GM12878 (cell line): ENCODE measurements around the gene PRKAG2. TPM values are rescaled to one million over a fixed set of nuclear protein-coding genes. Genes with fewer than 3 reads are reported as not detected.

Experiments used
- ATAC-seq: fragments of 200-7000 bp; cut with Tn5 transposase; 3 replicates; pipeline ENCODE4 v1.9.1; 2020; ENCODE audit warnings: mild to moderate bottlenecking, moderate library complexity
- BruUV-seq: library from RNA; stranded (reverse); fragments of 400-500 nt; replicated peaks from 2 replicates; lab custom pipeline; 2021; lab: Mats Ljungman, UMichigan
- CTCF ChIA-PET: fragments of 300-600 bp; sonication (Branson Sonifier 250); formaldehyde crosslinking; extraction: SDS; loops from one replicate; lab custom pipeline; 2021; ENCODE audit warnings: inconsistent platforms; lab: Yijun Ruan, JAX
- POLR2A ChIA-PET: fragments of 350-600 bp; formaldehyde crosslinking; extraction: SDS; loops from one replicate; lab custom pipeline; 2021; ENCODE audit warnings: inconsistent platforms; lab: Charles Lee
- RAD21 ChIA-PET: fragments of 300-600 bp; sonication (Branson Sonifier 250); formaldehyde crosslinking; loops from one replicate; lab custom pipeline; 2023; ENCODE audit warnings: antibody characterized with exemption; ENCODE audit not compliant: unreplicated experiment; lab: Charles Lee
- SMC1A ChIA-PET: fragments of 300-600 bp; sonication (Branson Sonifier 250); formaldehyde crosslinking; loops from one replicate; lab custom pipeline; 2023; ENCODE audit not compliant: unreplicated experiment, uncharacterized antibody; lab: Charles Lee
- DNase-seq: peaks from one replicate; pipeline ENCODE4 v3.0.0-alpha.2; 2011; ENCODE audit warnings: low read depth, low spot score
- FAIRE-seq: peaks from 3 replicates; lab custom pipeline; 2011; peaks lifted over from hg19 to GRCh38; lab: Jason Lieb, UNC
- H2AFZ ChIP-seq: 2 replicates; pipeline ENCODE4 v1.6.0; 2011; ENCODE audit warnings: low read depth, low read length, control low read depth; ENCODE audit not compliant: control insufficient read depth
- H3K27ac ChIP-seq: 2 replicates; pipeline ENCODE4 v1.5.1; 2011; ENCODE audit warnings: control low read depth; ENCODE audit not compliant: control insufficient read depth, insufficient read depth
- H3K27me3 ChIP-seq, 2 experiments: replicated peaks in 1 of 2; 2 replicates each; pipeline versions ENCODE4 v1.6.0 to v1.6.1; 2011; ENCODE audit warnings: low read length in 1 of 2; ENCODE audit not compliant: control insufficient read depth in 2 of 2, insufficient read depth in 2 of 2
- H3K36me3 ChIP-seq, 2 experiments: 2 replicates each; pipeline ENCODE4 v1.5.1; 2011; ENCODE audit warnings: low read length in 1 of 2; ENCODE audit not compliant: control insufficient read depth in 2 of 2, insufficient read depth in 2 of 2
- H3K4me1 ChIP-seq: 2 replicates; pipeline ENCODE4 v1.6.1; 2011; ENCODE audit warnings: mild to moderate bottlenecking, low read length, moderate library complexity, mixed read lengths; ENCODE audit not compliant: control insufficient read depth, insufficient read depth
- H3K4me2 ChIP-seq: 2 replicates; pipeline ENCODE4 v1.6.0; 2011; ENCODE audit warnings: control low read depth; ENCODE audit not compliant: control insufficient read depth, insufficient read depth
- H3K4me3 ChIP-seq: fragments of 200-600 bp; sonication (generic); 2 replicates; pipeline ENCODE4 v1.5.1; 2016
- H3K79me2 ChIP-seq: 2 replicates; pipeline ENCODE4 v1.6.0; 2011; ENCODE audit warnings: low read length; ENCODE audit not compliant: control insufficient read depth, insufficient read depth
- H3K9ac ChIP-seq: 2 replicates; pipeline ENCODE4 v1.8.0; 2011; ENCODE audit warnings: low read length, control low read depth, mixed read lengths; ENCODE audit not compliant: control insufficient read depth, insufficient read depth
- H3K9me3 ChIP-seq: replicated peaks from 3 replicates; pipeline ENCODE4 v1.5.1; 2011; ENCODE audit warnings: mild to moderate bottlenecking, low read length; ENCODE audit not compliant: control insufficient read depth, insufficient read depth
- H4K20me1 ChIP-seq: 2 replicates; pipeline ENCODE4 v1.6.0; 2011; ENCODE audit not compliant: control insufficient read depth, insufficient read depth
- CEBPB ChIP-seq, 2 experiments: fragments of 150-350 bp in 1 of 2; IDR thresholded peaks; 2 replicates each; pipeline ENCODE4 v1.6.1; 2012 to 2014; ENCODE audit warnings: low read depth in 2 of 2, low read length in 2 of 2, borderline replicate concordance in 1 of 2, inconsistent platforms in 1 of 2
- CUX1 ChIP-seq: IDR thresholded peaks from 2 replicates; pipeline ENCODE4 v1.6.1; 2012; ENCODE audit warnings: improper control_type of control experiment, low read depth, low read length; ENCODE audit not compliant: insufficient replicate concordance
- E2F8 ChIP-seq: fragments of 450-650 bp; IDR thresholded peaks from 2 replicates; pipeline ENCODE4 v1.6.1; 2018; ENCODE audit warnings: mild to moderate bottlenecking, low read depth, moderate library complexity; ENCODE audit not compliant: partially characterized antibody
- EED ChIP-seq: sonication (generic); IDR thresholded peaks from 2 replicates; pipeline ENCODE4 v1.6.1; 2016; ENCODE audit warnings: antibody characterized with exemption, low read depth
- HCFC1 ChIP-seq: fragments of 150-350 bp; IDR thresholded peaks from 2 replicates; pipeline ENCODE4 v1.6.1; 2014; ENCODE audit warnings: low read length
- KDM1A ChIP-seq: fragments of 200-600 bp; sonication (generic); IDR thresholded peaks from 2 replicates; pipeline ENCODE4 v1.6.1; 2016; ENCODE audit warnings: borderline replicate concordance
- MEF2A ChIP-seq: IDR thresholded peaks from 2 replicates; pipeline ENCODE4 v1.6.1; 2011; ENCODE audit warnings: low read depth, mild to moderate bottlenecking, low read length, moderate library complexity; ENCODE audit not compliant: insufficient read depth
- POU2F2 ChIP-seq: IDR thresholded peaks from 3 replicates; pipeline ENCODE4 v1.6.1; 2011; ENCODE audit warnings: low read depth, mild to moderate bottlenecking, low read length, borderline replicate concordance
- RELA ChIP-seq: fragments of 450-650 bp; IDR thresholded peaks from 2 replicates; pipeline ENCODE4 v1.8.0; 2014; ENCODE audit warnings: borderline replicate concordance; ENCODE audit not compliant: partially characterized antibody
- TCF3 ChIP-seq: IDR thresholded peaks from 2 replicates; pipeline ENCODE4 v1.6.1; 2012; ENCODE audit warnings: low read depth, mild to moderate bottlenecking, low read length, borderline replicate concordance; ENCODE audit not compliant: insufficient read depth
- TCF7 ChIP-seq: IDR thresholded peaks from 2 replicates; pipeline ENCODE4 v1.6.1; 2014; ENCODE audit warnings: antibody characterized with exemption, borderline replicate concordance
- ZNF217 ChIP-seq: fragments of 450-650 bp; IDR thresholded peaks from 2 replicates; pipeline ENCODE4 v1.6.1; 2017; ENCODE audit warnings: antibody characterized with exemption, mild to moderate bottlenecking
- ZNF274 ChIP-seq: IDR thresholded peaks from one replicate; pipeline ENCODE4 v1.8.0; 2011; ENCODE audit not compliant: insufficient read length, insufficient read depth
- ZSCAN29 ChIP-seq: fragments of 450-650 bp; IDR thresholded peaks from 2 replicates; pipeline ENCODE4 v1.6.1; 2017; ENCODE audit warnings: mild to moderate bottlenecking, moderate library complexity
- WGBS: methylation state at CpG from one replicate; pipeline ENCODE4 v1.1.6; 2016; ENCODE audit warnings: low lambda C conversion rate; ENCODE audit not compliant: insufficient replicate concordance, insufficient coverage; ENCODE audit errors: missing lambda C conversion rate; 5-methylcytosine and 5-hydroxymethylcytosine counted together
- in situ Hi-C: fragments of 300-500 bp; cut with MboI; formaldehyde crosslinking; loops from 9 replicates; pipeline ENCODE4 v1.14.3; 2018; ENCODE audit warnings: mixed read lengths
- intact Hi-C: fragments of 100-400 bp; cut with micrococcal nuclease; formaldehyde crosslinking; loops from one replicate; pipeline ENCODE4 v1.14.2; 2022; ENCODE audit not compliant: unreplicated experiment
- polyA plus RNA-seq, 11 experiments: library from polyadenylated mRNA; depleted of rRNA in 4 of 11; unstranded in 6 of 11; stranded (reverse) in 5 of 11; fragments of >200 nt; fragmentation: Nextera tagmentation in 4 of 11; fragmentation: Illumina TruSeq in 1 of 11; extraction: Ambion mirVana in 4 of 11; extraction: Trizol in 1 of 11; gene quantifications; 1 replicate in 1 of 11; 2 replicates in 10 of 11; pipeline versions ENCODE4 v1.2.1 to v1.2.3, GENCODE V29; 2011 to 2016; ENCODE audit warnings: inconsistent platforms in 2 of 11, missing spikeins in 2 of 11, low read depth in 1 of 11
- total RNA-seq, 4 experiments: library from RNA; depleted of rRNA in 3 of 4; stranded (reverse); fragments of >200 nt in 3 of 4; fragmentation: Illumina TruSeq in 1 of 4; extraction: Trizol in 1 of 4; gene quantifications; 2 replicates each; pipeline versions ENCODE4 v1.2.1 to v1.2.3, GENCODE V29; 2013 to 2021

PRKAG2 gene
- total and polyA plus RNA-seq, 10 of the 15 experiments (the other 5 are each of a cell fraction or from before 2014, with no cell fraction given), result 3.4 to 8.9 (median 6.8) TPM

- H3K4me2 ChIP-seq, result no peak overlapping the region
- BruUV-seq, result no TSS peak
- no peaks in the 10 kb centered on the region; the same call in 1 of the 2 replicates for H3K4me1 ChIP-seq
- no peaks in the 10 kb centered on the region for H3K9me3 ChIP-seq
- in situ Hi-C loops (no loop called here), intact Hi-C loops (no loop called here)
- H3K36me3 ChIP-seq, result no peaks in the 10 kb centered on the region
- no peak overlapping the region for H3K4me3 ChIP-seq
- H4K20me1 ChIP-seq, result no peaks in the 10 kb centered on the region
- no peaks in the 10 kb centered on the region for H3K79me2 ChIP-seq
- H3K27me3 ChIP-seq, result no peaks in the 10 kb centered on the region
- H2AFZ ChIP-seq, result no peak overlapping the region
- SMC1A ChIA-PET, result no interaction called here
- DNase-seq, result no peak
- H3K9ac ChIP-seq, result no peak overlapping the region
- POLR2A ChIA-PET, result no interaction called here
- CTCF ChIA-PET, result no interaction called here
- FAIRE-seq, result no peak
- no peak for ATAC-seq
- 62% methylated on average over 15 of the region's 17 CpGs for WGBS
- H3K27ac ChIP-seq, result no peak overlapping the region
- RAD21 ChIA-PET, result no interaction called here
- TF ChIP-seq EED (no peak), MEF2A (no peak), RELA (no peak), ZNF217 (no peak), POU2F2 (no peak), HCFC1 (no peak), TCF7 (no peak), ZSCAN29 (no peak), CUX1 (no peak), CEBPB (IDR thresholded peaks at IDR 0.05; ENCODE audit: borderline replicate concordance in 1 of 2, low read depth in 2 of 2, low read length in 2 of 2) (no peak), ZNF274 (no peak), KDM1A (no peak), TCF3 (no peak), E2F8 (no peak)
Observed at GRCh38 chr7:151796871-151797537, 79.9 kb downstream of the PRKAG2 start.
